ENCODE results near the gene HCRT.
"Not testable (repeated sequence)": the region's sequence is repeated elsewhere in the genome, so short reads cannot be mapped to it uniquely, and the experiment has no call there.

The HCRT gene

GRCh38 chr17:42155614-42156045 is 29.6 kb downstream of the HCRT start:
- ATAC-seq (ENCODE audit: low read depth) = no peak
- Histone ChIP-seq H3K36me3 (ENCODE audit: low read depth) (peaks cover 4% of the 10 kb centered on the region), H3K27me3 (ENCODE audit: insufficient read depth, poor library complexity, severe bottlenecking) (no peaks in the 10 kb centered on the region), H3K9me3 (ENCODE audit: severe bottlenecking) (no peaks in the 10 kb centered on the region), H3K27ac (ENCODE audit: poor library complexity, severe bottlenecking) (peak overlapping the region; percentile 21), H3K4me1 (ENCODE audit: insufficient read depth, poor library complexity, severe bottlenecking) (peaks cover 6% of the 10 kb centered on the region), H3K4me3 (ENCODE audit: severe bottlenecking) (peak overlapping the region; percentile 74)
- DNase-seq (ENCODE audit: low spot score) = no peak
- no peak for TF ChIP-seq CTCF (IDR thresholded peaks at IDR 0.05; ENCODE audit: poor library complexity, severe bottlenecking)

- DNase-seq (ENCODE audit: low spot score) = no peak
Observed at GRCh38 chr17:42153919-42154742, 31.1 kb downstream of the HCRT start.

GRCh38 chr17:42146911-42147607 is 38.2 kb downstream of the HCRT start:
- DNase-seq (ENCODE audit: low spot score) = no peak
- TF ChIP-seq CTCF (IDR thresholded peaks at IDR 0.05; ENCODE audit: poor library complexity, severe bottlenecking) = no peak
- H3K4me1 ChIP-seq (ENCODE audit: insufficient read depth, poor library complexity, severe bottlenecking) = no peaks in the 10 kb centered on the region
- H3K27me3 ChIP-seq (ENCODE audit: insufficient read depth, poor library complexity, severe bottlenecking) = no peaks in the 10 kb centered on the region
- no peak overlapping the region for H3K4me3 ChIP-seq (ENCODE audit: severe bottlenecking)
- ATAC-seq (ENCODE audit: low read depth) = no peak
- peaks cover 52% of the 10 kb centered on the region for H3K36me3 ChIP-seq (ENCODE audit: low read depth)
- H3K27ac ChIP-seq (ENCODE audit: poor library complexity, severe bottlenecking) = no peak overlapping the region
- H3K9me3 ChIP-seq (ENCODE audit: severe bottlenecking) = no peaks in the 10 kb centered on the region

More at GRCh38 chr17:42153919-42154742, 31.1 kb downstream of the HCRT start:
- TF ChIP-seq CTCF (IDR thresholded peaks at IDR 0.05; ENCODE audit: poor library complexity, severe bottlenecking) = no peak
- ATAC-seq (ENCODE audit: low read depth) = no peak; the same call in 2 of the 3 replicates
- Histone ChIP-seq H3K27ac (ENCODE audit: poor library complexity, severe bottlenecking) (peak overlapping the region; percentile 21), H3K27me3 (ENCODE audit: insufficient read depth, poor library complexity, severe bottlenecking) (no peaks in the 10 kb centered on the region), H3K4me3 (ENCODE audit: severe bottlenecking) (peak overlapping the region; percentile 74), H3K4me1 (ENCODE audit: insufficient read depth, poor library complexity, severe bottlenecking) (peaks cover 6% of the 10 kb centered on the region), H3K9me3 (ENCODE audit: severe bottlenecking) (no peaks in the 10 kb centered on the region), H3K36me3 (ENCODE audit: low read depth) (peaks cover 4% of the 10 kb centered on the region)

- DNase-seq (ENCODE audit: low spot score); H3K4me3 ChIP-seq (ENCODE audit: severe bottlenecking); H3K9me3 ChIP-seq (ENCODE audit: severe bottlenecking); H3K27ac ChIP-seq (ENCODE audit: poor library complexity, severe bottlenecking); H3K27me3 ChIP-seq (ENCODE audit: insufficient read depth, poor library complexity, severe bottlenecking); H3K4me1 ChIP-seq (ENCODE audit: insufficient read depth, poor library complexity, severe bottlenecking): not testable (repeated sequence)
- H3K36me3 ChIP-seq (ENCODE audit: low read depth) = peaks cover 54% of the 10 kb centered on the region
- ATAC-seq (ENCODE audit: low read depth) = peak; percentile 41; the same call in 1 of the 3 replicates
Observed at GRCh38 chr17:42143138-42143537, 42.1 kb downstream of the HCRT start.

- no peak overlapping the region for H3K27ac ChIP-seq (ENCODE audit: poor library complexity, severe bottlenecking)
- H3K4me1 ChIP-seq (ENCODE audit: insufficient read depth, poor library complexity, severe bottlenecking) = no peaks in the 10 kb centered on the region
- no peaks in the 10 kb centered on the region for H3K9me3 ChIP-seq (ENCODE audit: severe bottlenecking)
- ATAC-seq (ENCODE audit: low read depth) (no peak; the same call in 2 of the 3 replicates), DNase-seq (ENCODE audit: low spot score) (no peak)
- no peak for TF ChIP-seq CTCF (IDR thresholded peaks at IDR 0.05; ENCODE audit: poor library complexity, severe bottlenecking)
- no peaks in the 10 kb centered on the region for H3K27me3 ChIP-seq (ENCODE audit: insufficient read depth, poor library complexity, severe bottlenecking)
- H3K36me3 ChIP-seq (ENCODE audit: low read depth) = peaks cover 55% of the 10 kb centered on the region
- H3K4me3 ChIP-seq (ENCODE audit: severe bottlenecking) = no peak overlapping the region
Observed at GRCh38 chr17:42142371-42142896, 42.8 kb downstream of the HCRT start.
